GM06990 (cell line): Measurements from ENCODE around the gene RPUSD3.
A peak's percentile ranks its signal among the peaks of the same experiment; 100 is the strongest.

Experiments
- DNase-seq: peaks from one replicate; pipeline ENCODE4 v3.0.0-alpha.2; 2011; ENCODE audit not compliant: insufficient read length; ENCODE audit errors: extremely low read depth
- H3K27me3 ChIP-seq: replicated peaks from 2 replicates; pipeline ENCODE4 v1.6.0; 2011; ENCODE audit warnings: low read length; ENCODE audit not compliant: control insufficient read depth, insufficient read depth
- H3K36me3 ChIP-seq: 2 replicates; pipeline ENCODE4 v1.5.1; 2011; ENCODE audit warnings: low read length; ENCODE audit not compliant: control insufficient read depth, insufficient read depth
- H3K4me3 ChIP-seq: replicated peaks from 2 replicates; pipeline ENCODE4 v1.5.1; 2011; ENCODE audit warnings: low read depth, mild to moderate bottlenecking, control low read depth, low read length
- CTCF ChIP-seq: IDR thresholded peaks from 2 replicates; pipeline ENCODE4 v1.5.1; 2011; ENCODE audit warnings: low read length, control low read depth, mild to moderate bottlenecking, inconsistent platforms; ENCODE audit not compliant: insufficient read depth, poor library complexity, severe bottlenecking

RPUSD3 gene

GRCh38 chr3:9800529-9800928 lies 43.3 kb downstream of the RPUSD3 start:
- no peak for DNase-seq
- peaks cover 49% of the 10 kb centered on the region for H3K36me3 ChIP-seq
- TF ChIP-seq CTCF: peak; percentile 14
- H3K4me3 ChIP-seq: no peak overlapping the region
- no peaks in the 10 kb centered on the region for H3K27me3 ChIP-seq

- TF ChIP-seq CTCF: no peak
- H3K36me3 ChIP-seq: peaks cover 29% of the 10 kb centered on the region
- no peaks in the 10 kb centered on the region for H3K27me3 ChIP-seq
- no peak for DNase-seq
- no peak overlapping the region for H3K4me3 ChIP-seq
These were observed 46.4 kb downstream of the RPUSD3 start for GRCh38 chr3:9797196-9797945.

GRCh38 chr3:9795207-9795606 lies 48.6 kb downstream of the RPUSD3 start:
- H3K27me3 ChIP-seq: no peaks in the 10 kb centered on the region
- TF ChIP-seq CTCF: no peak
- H3K4me3 ChIP-seq: no peak overlapping the region; the same call in 1 of the 2 replicates
- no peak for DNase-seq
- H3K36me3 ChIP-seq: peaks cover 22% of the 10 kb centered on the region

- DNase-seq: no peak
- no peak for TF ChIP-seq CTCF
- H3K4me3 ChIP-seq: peak overlapping the region; percentile 86
- H3K36me3 ChIP-seq: peaks cover 20% of the 10 kb centered on the region
- no peaks in the 10 kb centered on the region for H3K27me3 ChIP-seq
These were observed 49.4 kb downstream of the RPUSD3 start for GRCh38 chr3:9794400-9794799.

- no peak for TF ChIP-seq CTCF
- DNase-seq: no peak
- H3K36me3 ChIP-seq: peaks cover 21% of the 10 kb centered on the region
These were observed 50.5 kb downstream of the RPUSD3 start for GRCh38 chr3:9793161-9793781.

More at GRCh38 chr3:9793161-9793781, 50.5 kb downstream of the RPUSD3 start:
- Histone ChIP-seq H3K27me3 (no peaks in the 10 kb centered on the region), H3K4me3 (peak overlapping the region; percentile 86)
